Kidney tubule cell (primary cell): ENCODE data around the gene APOL6.
"Not testable (repeated sequence)": the region's sequence is repeated elsewhere in the genome, so short reads cannot be mapped to it uniquely, and the experiment has no call there.

Experiments used
- DNase-seq: peaks from one replicate; pipeline ENCODE4 v3.0.0-alpha.2; 2018; ENCODE audit warnings: low spot score

Gene APOL6

GRCh38 chr22:35638410-35638809 lies 9.8 kb upstream of the APOL6 start:
- no peak for DNase-seq

- DNase-seq = no peak
These were observed 6.6 kb upstream of the APOL6 start for GRCh38 chr22:35641494-35642120.

GRCh38 chr22:35642305-35642741 lies 5.9 kb upstream of the APOL6 start:
- no peak for DNase-seq

- no peak for DNase-seq
These were observed 4.3 kb upstream of the APOL6 start for GRCh38 chr22:35643991-35644390.

DNA sequence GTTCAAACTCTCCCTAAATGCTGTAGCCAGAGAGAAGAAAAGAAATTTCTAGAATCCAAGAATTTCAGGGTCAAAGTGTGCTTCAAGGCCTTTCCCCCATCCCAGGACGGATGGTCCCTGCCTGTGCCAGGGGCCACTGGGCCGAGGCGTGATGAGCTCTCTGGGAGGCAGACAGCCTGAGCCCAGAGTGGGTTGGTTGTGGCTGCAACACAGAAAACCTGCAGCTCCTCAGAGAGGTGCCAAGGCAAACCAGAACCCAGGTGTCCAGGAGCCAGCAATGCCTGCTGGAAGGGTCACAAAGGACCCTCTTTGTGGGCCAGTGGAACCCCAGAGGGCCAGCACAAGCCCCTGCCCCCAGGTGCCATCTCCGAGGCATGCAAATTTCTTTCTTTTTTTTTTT lies 2.6 kb upstream of the APOL6 start:
- DNase-seq = no peak

DNA sequence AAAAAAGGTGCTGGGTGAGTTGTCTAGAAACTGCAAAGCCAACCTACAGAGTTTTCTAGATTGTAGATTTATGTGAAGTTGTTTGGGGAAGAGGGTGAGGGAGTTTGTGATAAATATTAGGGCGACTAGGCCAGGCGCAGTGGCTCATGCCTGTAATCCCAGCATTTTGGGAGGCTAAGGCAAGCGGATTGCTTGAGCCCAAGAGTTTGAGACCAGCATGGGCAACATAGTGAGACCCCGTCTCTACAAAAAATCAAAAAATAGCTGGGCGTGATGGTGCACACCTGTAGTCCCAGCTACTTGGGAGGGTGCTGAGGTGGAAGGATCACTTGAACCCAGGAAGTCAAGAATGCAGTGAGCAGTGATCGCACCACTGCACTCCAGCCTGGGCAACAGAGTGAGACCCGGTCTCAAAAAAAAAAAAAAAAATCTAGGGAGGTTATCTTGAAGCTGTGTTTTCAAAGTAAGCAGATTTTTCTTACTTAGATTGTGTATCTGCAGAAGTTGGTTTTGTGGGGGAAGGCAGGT lies 844 bp downstream of the APOL6 start:
- DNase-seq = peak; percentile 20

- DNase-seq = no peak
These were observed 1.5 kb downstream of the APOL6 start for GRCh38 chr22:35649636-35650250.

- DNase-seq = no peak
These were observed 2.8 kb downstream of the APOL6 start for GRCh38 chr22:35651085-35651484.

DNA sequence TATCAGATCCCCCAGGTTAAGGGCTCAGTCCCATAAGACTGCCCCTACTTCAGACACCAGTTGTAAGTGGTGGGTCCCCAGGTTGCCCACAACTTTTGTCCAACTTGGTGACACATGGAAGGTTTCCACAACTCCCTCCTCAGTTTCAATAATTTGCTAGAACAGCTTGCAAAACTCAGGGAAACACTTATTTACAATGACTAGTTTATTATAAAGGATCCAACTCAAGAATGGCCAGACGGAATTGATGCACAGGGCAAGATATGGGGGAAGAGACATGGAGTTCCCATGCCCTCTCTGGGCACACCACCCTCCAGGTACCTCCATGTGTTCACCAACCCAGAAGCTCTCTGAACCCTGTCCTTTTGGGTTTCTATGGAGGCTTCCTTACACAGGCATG lies 5.6 kb downstream of the APOL6 start:
- DNase-seq = no peak

GRCh38 chr22:35656284-35656752 lies 8.1 kb downstream of the APOL6 start:
- DNase-seq = no peak

DNA sequence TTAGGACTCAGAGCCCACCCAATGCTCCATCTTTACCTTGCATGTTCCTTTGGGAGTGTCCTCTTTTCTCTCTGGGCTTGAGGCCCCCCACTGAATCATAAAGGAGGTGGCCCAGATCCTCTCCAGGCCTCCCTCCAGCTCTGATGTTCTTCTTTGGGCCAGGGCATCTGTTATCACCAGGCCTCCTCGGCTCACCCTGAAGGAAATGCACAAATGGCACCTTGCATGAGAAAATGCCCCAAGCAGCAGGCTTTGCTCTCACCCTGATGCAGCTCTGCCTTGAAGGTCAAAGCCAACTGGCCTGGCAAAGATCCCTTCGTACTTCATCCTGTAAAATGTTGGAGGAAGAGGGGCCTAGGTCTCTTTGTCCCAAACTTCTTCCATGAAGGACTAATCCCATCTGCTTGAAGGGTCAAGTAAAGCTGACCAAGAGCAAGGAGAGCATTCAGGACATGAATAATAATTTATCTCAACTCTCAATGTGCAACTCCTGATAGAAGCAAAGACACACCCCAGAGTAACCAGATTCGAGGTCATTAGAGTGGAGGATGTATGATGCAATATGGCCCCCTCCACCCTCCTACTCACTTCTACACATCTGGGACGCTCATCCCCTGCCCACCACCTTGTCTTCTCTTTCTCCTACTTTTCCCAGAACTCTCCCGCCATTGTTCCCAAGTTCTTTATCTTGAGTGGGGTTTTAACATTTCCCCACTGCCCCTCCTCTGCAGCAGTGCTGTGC lies 9.5 kb downstream of the APOL6 start:
- no peak for DNase-seq

DNA sequence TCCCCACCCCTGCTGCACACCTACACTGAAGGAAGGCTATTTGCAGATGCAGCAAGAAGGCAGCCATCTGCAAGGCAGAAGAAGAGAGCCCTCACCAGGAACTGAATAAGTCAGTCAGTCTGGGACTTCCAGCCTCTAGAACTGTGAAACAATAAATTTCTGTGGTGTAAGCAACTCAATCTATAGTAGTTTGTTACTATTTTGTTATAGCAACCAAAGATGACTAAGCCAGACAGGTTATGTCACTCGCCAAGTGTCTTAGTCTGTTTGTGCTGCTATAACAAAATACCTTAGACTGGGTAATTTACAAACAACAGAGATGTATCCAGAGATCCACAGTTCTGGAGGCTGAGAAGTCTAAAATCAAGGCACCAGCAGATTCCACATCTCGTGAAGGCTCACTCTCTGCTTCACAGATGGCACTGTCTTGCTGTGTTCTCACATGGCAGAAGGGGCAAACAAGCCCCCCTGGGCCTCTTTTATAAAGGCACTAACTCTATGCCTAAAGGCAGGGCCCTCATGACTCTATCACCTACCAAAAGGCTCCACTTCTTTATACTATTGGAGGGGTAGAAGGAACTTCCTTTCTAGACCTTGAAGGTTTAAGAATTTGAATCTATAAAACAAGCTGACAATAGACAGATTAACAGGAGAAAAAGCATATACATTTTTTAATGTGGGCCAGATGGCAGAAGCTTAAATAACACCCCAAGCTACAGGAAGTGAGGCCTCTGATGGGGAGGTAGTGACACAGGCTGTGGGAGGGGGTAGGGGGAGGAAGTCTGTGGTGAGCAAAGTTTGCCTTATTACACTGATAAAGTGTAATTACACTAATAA lies 12.3 kb downstream of the APOL6 start:
- DNase-seq = peak; percentile 43

- DNase-seq = peak; percentile 11
These were observed 13.2 kb downstream of the APOL6 start for GRCh38 chr22:35661464-35661863.

GRCh38 chr22:35662914-35663313 lies 14.7 kb downstream of the APOL6 start:
- no peak for DNase-seq

GRCh38 chr22:35663371-35663770 lies 15.1 kb downstream of the APOL6 start:
- DNase-seq = no peak

GRCh38 chr22:35664955-35665587 lies 16.8 kb downstream of the APOL6 start:
- no peak for DNase-seq

DNA sequence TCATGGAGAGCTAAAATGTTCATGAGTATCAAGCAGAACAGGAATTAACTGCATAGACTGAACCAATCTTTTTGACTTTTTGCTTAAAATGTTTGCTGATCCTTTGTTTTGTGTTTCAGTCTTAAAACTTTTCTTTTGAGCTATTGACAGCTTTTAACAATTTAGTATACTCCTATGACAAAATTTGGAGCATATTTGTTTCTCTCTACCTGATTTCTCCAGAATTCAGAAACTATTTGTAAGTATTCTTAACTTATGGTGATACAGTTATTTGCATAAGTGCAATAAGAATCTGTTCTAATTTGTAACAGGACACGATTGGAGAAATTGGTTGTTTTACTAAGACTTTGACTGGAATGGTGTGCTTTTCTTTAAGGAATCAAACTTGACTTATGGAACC lies 18.5 kb downstream of the APOL6 start:
- not testable (repeated sequence) for DNase-seq

DNA sequence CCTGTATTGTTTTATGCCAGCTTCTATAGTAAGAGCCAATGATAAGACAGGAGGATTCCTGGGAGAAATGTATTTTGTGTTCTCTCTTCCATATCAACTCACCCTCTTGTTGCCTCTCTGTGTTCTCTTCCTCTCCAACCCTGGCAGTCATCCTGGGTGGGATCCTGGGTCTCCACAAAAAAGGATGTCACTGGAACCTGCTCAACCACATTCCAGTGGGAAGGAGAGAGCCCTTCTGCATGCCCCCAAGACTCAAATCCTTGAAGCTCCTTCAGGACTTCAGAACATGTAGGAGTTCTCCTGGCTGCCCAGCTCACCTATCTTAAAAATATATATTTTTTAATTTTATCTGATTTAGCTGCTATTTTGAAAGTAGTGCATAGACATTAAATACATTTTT lies 26.1 kb downstream of the APOL6 start:
- no peak for DNase-seq

DNA sequence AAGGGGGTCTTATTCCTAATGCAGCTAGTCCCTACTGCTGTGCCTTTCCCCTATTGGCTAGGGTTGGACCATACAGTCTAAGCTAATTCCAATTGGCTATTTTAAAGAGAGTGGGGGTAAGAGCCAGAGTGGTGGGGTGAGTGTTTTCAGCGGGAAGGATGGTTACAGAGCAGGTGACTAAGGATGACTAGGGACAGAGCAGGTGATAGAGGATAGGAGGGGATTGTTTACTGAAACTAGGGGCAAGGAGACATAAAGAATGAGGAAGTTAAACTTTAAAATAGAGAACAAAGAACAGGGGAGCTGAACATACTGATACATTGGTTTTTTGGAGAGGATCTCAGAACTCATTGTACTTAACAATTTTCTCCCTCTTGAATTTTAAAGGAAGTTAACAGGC lies 27.8 kb downstream of the APOL6 start:
- peak; percentile 69 for DNase-seq

DNA sequence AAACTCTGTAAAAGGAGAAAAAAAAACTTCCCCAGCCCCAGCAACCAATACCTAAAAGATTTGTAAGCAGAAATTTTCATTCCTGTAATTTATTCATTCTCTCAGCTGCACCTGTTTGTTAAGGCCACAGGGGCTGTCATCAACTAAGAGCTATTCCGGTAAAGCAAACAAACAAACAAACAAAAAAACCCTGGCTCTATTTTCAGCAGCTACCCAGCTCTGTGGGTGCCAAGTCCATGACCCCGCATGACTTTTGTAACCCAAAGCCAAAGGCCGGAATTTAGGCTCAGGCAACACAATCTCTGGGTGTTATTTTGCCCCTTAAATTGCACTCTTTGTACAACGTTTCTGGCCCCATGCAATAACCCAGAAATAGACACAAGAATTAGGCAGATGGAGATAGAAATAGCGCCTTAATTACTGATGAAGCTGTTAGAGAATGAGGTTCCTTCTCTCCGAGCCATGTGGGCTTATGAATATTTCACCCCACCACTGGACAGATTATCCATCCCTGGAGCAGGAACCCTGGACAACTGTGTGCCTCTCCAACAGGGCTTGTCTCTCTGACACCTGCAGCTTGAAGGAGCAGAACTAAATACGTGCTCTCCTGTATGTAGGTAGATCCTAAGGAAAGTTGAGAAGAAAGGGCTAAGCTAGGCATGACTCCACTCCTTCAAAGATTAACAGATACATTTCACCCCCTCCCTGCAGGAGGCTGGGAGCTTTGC lies 29.4 kb downstream of the APOL6 start:
- peak; percentile 12 for DNase-seq

GRCh38 chr22:35678836-35679235 lies 30.6 kb downstream of the APOL6 start:
- DNase-seq = peak; percentile 70
